HepG2 (cell line): ENCODE measurements around the gene LUZP1. TPM values are rescaled to one million over a fixed set of nuclear protein-coding genes. Genes with fewer than 3 reads are reported as not detected.
A peak's percentile ranks its signal among the peaks of the same experiment; 100 is the strongest.

Source experiments
- CBX2 ChIP-seq, 2 experiments: fragments of 200-600 bp in 1 of 2; sonication (generic); formaldehyde crosslinking in 1 of 2; IDR thresholded peaks; 2 replicates each; pipeline versions ENCODE4 v1.7.0 to v1.8.1; 2018 to 2022; ENCODE audit warnings: low read depth in 2 of 2, low read length in 1 of 2, mild to moderate bottlenecking in 1 of 2, missing genetic modification reagents in 1 of 2
- CREM ChIP-seq, 2 experiments: sonication (generic) in 1 of 2; formaldehyde crosslinking in 1 of 2; IDR thresholded peaks; 2 replicates each; pipeline versions ENCODE4 v1.4.0 to v1.6.1; 2016 to 2020; ENCODE audit warnings: antibody characterized with exemption in 1 of 2, mild to moderate bottlenecking in 1 of 2, missing genetic modification reagents in 1 of 2
- EP300 ChIP-seq, 3 experiments: sonication (generic) in 1 of 3; formaldehyde crosslinking in 1 of 3; IDR thresholded peaks; 2 replicates each; pipeline versions ENCODE4 v1.5.1 to v1.6.1; 2011 to 2020; ENCODE audit warnings: low read depth in 2 of 3, low read length in 2 of 3, borderline replicate concordance in 1 of 3, improper control_type of control experiment in 1 of 3, mild to moderate bottlenecking in 1 of 3, missing genetic modification reagents in 1 of 3, moderate library complexity in 1 of 3
- FOXK2 ChIP-seq: fragments of 450-650 bp; IDR thresholded peaks from 2 replicates; pipeline ENCODE4 v1.6.1; 2016
- GATAD2A ChIP-seq: IDR thresholded peaks from 2 replicates; pipeline ENCODE4 v1.6.1; 2016
- HDAC6 ChIP-seq: fragments of 200-600 bp; sonication (generic); IDR thresholded peaks from 2 replicates; pipeline ENCODE4 v1.7.0; 2017; ENCODE audit warnings: mild to moderate bottlenecking, antibody characterized with exemption, low read length, low read depth
- HOXA3 ChIP-seq: sonication (generic); formaldehyde crosslinking; IDR thresholded peaks from 2 replicates; pipeline ENCODE4 v1.5.0; 2020; ENCODE audit warnings: missing genetic modification reagents
- KDM1A ChIP-seq: IDR thresholded peaks from 2 replicates; pipeline ENCODE4 v1.6.1; 2016; ENCODE audit warnings: missing compliant biosample characterization
- RCOR2 ChIP-seq: IDR thresholded peaks from 2 replicates; pipeline ENCODE4 v1.6.1; 2016; ENCODE audit warnings: missing biosample characterization, missing genetic modification reagents
- SOX5 ChIP-seq: IDR thresholded peaks from 2 replicates; pipeline ENCODE4 v1.6.1; 2016; ENCODE audit warnings: borderline replicate concordance
- ZBTB21 ChIP-seq: sonication (generic); formaldehyde crosslinking; IDR thresholded peaks from 2 replicates; pipeline ENCODE4 v1.4.0; 2020; ENCODE audit warnings: missing genetic modification reagents
- ZFP36L2 ChIP-seq: sonication (generic); formaldehyde crosslinking; IDR thresholded peaks from 2 replicates; pipeline ENCODE4 v1.4.0; 2020; ENCODE audit warnings: missing genetic modification reagents
- ZKSCAN8 ChIP-seq: IDR thresholded peaks from 2 replicates; pipeline ENCODE4 v1.6.1; 2016; ENCODE audit warnings: borderline replicate concordance, missing genetic modification reagents, missing compliant biosample characterization
- polyA plus RNA-seq, 8 experiments: library from polyadenylated mRNA; depleted of rRNA in 3 of 8; stranded (reverse) in 7 of 8; unstranded in 1 of 8; fragments of >200 nt; fragmentation: Illumina TruSeq in 4 of 8; extraction: Trizol in 4 of 8; gene quantifications; 2 replicates each; pipeline versions ENCODE4 v1.2.1 to v1.2.3, GENCODE V29; 2011 to 2016; ENCODE audit warnings: low read depth in 4 of 8, missing spikeins in 1 of 8, mixed read lengths in 1 of 8; ENCODE audit not compliant: insufficient read depth in 1 of 8
- total RNA-seq, 5 experiments: library from RNA; depleted of rRNA; stranded (reverse); fragments of >200 nt; fragmentation: Illumina TruSeq; extraction: Trizol; gene quantifications; 2 replicates each; pipeline ENCODE4 v1.2.3, GENCODE V29; 2016; ENCODE audit warnings: low read depth in 1 of 5
- TF ChIP-seq, protein P1 (sequence below): sonication (generic); formaldehyde crosslinking; IDR thresholded peaks from 2 replicates; pipeline ENCODE4 v1.5.1; 2020; ENCODE audit warnings: missing genetic modification reagents, mild to moderate bottlenecking, borderline replicate concordance
- TF ChIP-seq, protein P2 (sequence below): IDR thresholded peaks from 2 replicates; pipeline ENCODE4 v1.6.1; 2016
- TF ChIP-seq, protein P3 (sequence below): sonication (generic); formaldehyde crosslinking; IDR thresholded peaks from 2 replicates; pipeline ENCODE4 v1.4.0; 2020; ENCODE audit warnings: missing genetic modification reagents, borderline replicate concordance
- TF ChIP-seq, protein P4 (sequence below): sonication (generic); formaldehyde crosslinking; conservative IDR thresholded peaks from 2 replicates; pipeline ENCODE4 v1.4.0; 2020; ENCODE audit warnings: missing genetic modification reagents
- TF ChIP-seq, protein P5 (sequence below): sonication (generic); formaldehyde crosslinking; IDR thresholded peaks from 2 replicates; pipeline ENCODE4 v1.5.0; 2020; ENCODE audit warnings: missing genetic modification reagents
- TF ChIP-seq, protein P6 (sequence below): IDR thresholded peaks from 2 replicates; pipeline ENCODE4 v1.4.0; 2020; ENCODE audit warnings: mild to moderate bottlenecking, missing genetic modification reagents

Gene LUZP1
- total and polyA plus RNA-seq, 2 of the 13 experiments (the other 11 are each of a cell fraction or from before 2014, with no cell fraction given) = 6.9 to 12.7 TPM

DNA sequence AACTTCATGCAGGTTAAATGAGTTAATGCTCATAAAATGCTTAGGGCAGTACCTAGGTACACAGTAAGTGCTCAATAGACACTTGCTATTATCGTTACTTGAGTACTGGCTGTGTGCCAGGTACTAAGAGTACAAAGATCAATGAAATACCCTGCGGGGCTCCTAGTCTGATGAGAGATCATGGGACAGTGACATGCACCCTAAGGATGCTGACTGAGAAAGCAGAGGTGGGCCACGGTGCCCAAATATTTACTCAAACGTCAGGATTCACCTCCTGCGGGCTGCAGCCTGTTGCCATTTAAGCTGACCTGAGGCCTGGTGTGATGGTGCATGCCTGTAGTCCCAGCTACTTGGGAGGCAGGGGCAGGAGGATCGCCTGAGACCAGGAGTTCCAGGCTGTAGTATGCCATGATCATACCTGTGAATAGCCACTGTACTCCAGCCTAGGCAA lies 19.8 kb upstream of the LUZP1 start (continued):
- TF ChIP-seq, protein P1, sequence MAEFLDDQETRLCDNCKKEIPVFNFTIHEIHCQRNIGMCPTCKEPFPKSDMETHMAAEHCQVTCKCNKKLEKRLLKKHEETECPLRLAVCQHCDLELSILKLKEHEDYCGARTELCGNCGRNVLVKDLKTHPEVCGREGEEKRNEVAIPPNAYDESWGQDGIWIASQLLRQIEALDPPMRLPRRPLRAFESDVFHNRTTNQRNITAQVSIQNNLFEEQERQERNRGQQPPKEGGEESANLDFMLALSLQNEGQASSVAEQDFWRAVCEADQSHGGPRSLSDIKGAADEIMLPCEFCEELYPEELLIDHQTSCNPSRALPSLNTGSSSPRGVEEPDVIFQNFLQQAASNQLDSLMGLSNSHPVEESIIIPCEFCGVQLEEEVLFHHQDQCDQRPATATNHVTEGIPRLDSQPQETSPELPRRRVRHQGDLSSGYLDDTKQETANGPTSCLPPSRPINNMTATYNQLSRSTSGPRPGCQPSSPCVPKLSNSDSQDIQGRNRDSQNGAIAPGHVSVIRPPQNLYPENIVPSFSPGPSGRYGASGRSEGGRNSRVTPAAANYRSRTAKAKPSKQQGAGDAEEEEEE = 0 out of 2 replicates have a peak, but pooled peaks have one; percentile 11
- peak; percentile 54; the same call in 1 of the 2 replicates for TF ChIP-seq HOXA3 (CRISPR knock-in tag)
- TF ChIP-seq EP300 (IDR thresholded peaks at IDR 0.05; ENCODE audit: low read depth in 2 of 2, low read length in 2 of 2) = peak in 1 of 2 experiments; percentile 51; a peak in 2 of 4 replicates
- no peak for TF ChIP-seq EP300 (CRISPR knock-in tag; IDR thresholded peaks at IDR 0.05; ENCODE audit: borderline replicate concordance)
- peak; percentile 24; the same call in 1 of the 2 replicates for TF ChIP-seq SOX5
- TF ChIP-seq CREM (IDR thresholded peaks at IDR 0.05) = 0 out of 2 replicates have a peak, but pooled peaks have one; percentile 10
- TF ChIP-seq CREM (CRISPR knock-in tag; IDR thresholded peaks at IDR 0.05) = no peak
- TF ChIP-seq, protein P2, sequence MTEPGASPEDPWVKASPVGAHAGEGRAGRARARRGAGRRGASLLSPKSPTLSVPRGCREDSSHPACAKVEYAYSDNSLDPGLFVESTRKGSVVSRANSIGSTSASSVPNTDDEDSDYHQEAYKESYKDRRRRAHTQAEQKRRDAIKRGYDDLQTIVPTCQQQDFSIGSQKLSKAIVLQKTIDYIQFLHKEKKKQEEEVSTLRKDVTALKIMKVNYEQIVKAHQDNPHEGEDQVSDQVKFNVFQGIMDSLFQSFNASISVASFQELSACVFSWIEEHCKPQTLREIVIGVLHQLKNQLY (CRISPR knock-in tag) = 0 out of 2 replicates have a peak, but pooled peaks have one; percentile 14
- no peak for TF ChIP-seq CBX2 (IDR thresholded peaks at IDR 0.05; ENCODE audit: low read depth, low read length)
- no peak for TF ChIP-seq CBX2 (CRISPR knock-in tag; IDR thresholded peaks at IDR 0.05; ENCODE audit: low read depth)
- TF ChIP-seq KDM1A (CRISPR knock-in tag) = peak; percentile 31; the same call in 1 of the 2 replicates
- peak; percentile 61; the same call in 1 of the 2 replicates for TF ChIP-seq GATAD2A (CRISPR knock-in tag)
- TF ChIP-seq, protein P3, sequence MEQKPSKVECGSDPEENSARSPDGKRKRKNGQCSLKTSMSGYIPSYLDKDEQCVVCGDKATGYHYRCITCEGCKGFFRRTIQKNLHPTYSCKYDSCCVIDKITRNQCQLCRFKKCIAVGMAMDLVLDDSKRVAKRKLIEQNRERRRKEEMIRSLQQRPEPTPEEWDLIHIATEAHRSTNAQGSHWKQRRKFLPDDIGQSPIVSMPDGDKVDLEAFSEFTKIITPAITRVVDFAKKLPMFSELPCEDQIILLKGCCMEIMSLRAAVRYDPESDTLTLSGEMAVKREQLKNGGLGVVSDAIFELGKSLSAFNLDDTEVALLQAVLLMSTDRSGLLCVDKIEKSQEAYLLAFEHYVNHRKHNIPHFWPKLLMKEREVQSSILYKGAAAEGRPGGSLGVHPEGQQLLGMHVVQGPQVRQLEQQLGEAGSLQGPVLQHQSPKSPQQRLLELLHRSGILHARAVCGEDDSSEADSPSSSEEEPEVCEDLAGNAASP (CRISPR knock-in tag) = 0 out of 2 replicates have a peak, but pooled peaks have one; percentile 54
- no peak for TF ChIP-seq HDAC6
- TF ChIP-seq, protein P4, sequence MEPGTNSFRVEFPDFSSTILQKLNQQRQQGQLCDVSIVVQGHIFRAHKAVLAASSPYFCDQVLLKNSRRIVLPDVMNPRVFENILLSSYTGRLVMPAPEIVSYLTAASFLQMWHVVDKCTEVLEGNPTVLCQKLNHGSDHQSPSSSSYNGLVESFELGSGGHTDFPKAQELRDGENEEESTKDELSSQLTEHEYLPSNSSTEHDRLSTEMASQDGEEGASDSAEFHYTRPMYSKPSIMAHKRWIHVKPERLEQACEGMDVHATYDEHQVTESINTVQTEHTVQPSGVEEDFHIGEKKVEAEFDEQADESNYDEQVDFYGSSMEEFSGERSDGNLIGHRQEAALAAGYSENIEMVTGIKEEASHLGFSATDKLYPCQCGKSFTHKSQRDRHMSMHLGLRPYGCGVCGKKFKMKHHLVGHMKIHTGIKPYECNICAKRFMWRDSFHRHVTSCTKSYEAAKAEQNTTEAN (CRISPR knock-in tag) = 0 out of 2 replicates have a peak, but pooled peaks have one; percentile 31
- peak; percentile 63; the same call in 1 of the 2 replicates for TF ChIP-seq ZBTB21 (CRISPR knock-in tag)
- TF ChIP-seq ZKSCAN8 = peak; percentile 100
- TF ChIP-seq, protein P5, sequence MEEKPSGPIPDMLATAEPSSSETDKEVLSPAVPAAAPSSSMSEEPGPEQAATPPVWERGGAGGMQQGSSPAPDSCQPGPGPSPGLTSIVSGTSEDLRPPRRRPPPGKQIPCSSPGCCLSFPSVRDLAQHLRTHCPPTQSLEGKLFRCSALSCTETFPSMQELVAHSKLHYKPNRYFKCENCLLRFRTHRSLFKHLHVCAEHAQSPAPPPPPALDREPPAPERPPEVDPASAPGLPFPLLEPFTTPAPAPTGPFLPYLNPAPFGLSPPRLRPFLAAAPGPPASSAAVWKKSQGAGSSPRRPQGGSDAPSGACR = no peak
- TF ChIP-seq, protein P6, sequence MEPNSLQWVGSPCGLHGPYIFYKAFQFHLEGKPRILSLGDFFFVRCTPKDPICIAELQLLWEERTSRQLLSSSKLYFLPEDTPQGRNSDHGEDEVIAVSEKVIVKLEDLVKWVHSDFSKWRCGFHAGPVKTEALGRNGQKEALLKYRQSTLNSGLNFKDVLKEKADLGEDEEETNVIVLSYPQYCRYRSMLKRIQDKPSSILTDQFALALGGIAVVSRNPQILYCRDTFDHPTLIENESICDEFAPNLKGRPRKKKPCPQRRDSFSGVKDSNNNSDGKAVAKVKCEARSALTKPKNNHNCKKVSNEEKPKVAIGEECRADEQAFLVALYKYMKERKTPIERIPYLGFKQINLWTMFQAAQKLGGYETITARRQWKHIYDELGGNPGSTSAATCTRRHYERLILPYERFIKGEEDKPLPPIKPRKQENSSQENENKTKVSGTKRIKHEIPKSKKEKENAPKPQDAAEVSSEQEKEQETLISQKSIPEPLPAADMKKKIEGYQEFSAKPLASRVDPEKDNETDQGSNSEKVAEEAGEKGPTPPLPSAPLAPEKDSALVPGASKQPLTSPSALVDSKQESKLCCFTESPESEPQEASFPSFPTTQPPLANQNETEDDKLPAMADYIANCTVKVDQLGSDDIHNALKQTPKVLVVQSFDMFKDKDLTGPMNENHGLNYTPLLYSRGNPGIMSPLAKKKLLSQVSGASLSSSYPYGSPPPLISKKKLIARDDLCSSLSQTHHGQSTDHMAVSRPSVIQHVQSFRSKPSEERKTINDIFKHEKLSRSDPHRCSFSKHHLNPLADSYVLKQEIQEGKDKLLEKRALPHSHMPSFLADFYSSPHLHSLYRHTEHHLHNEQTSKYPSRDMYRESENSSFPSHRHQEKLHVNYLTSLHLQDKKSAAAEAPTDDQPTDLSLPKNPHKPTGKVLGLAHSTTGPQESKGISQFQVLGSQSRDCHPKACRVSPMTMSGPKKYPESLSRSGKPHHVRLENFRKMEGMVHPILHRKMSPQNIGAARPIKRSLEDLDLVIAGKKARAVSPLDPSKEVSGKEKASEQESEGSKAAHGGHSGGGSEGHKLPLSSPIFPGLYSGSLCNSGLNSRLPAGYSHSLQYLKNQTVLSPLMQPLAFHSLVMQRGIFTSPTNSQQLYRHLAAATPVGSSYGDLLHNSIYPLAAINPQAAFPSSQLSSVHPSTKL = peak; percentile 62
- no peak for TF ChIP-seq FOXK2
- TF ChIP-seq RCOR2 (CRISPR knock-in tag) = 0 out of 2 replicates have a peak, but pooled peaks have one; percentile 27
- TF ChIP-seq ZFP36L2 (CRISPR knock-in tag) = no peak
